Breast epithelium (tissue), 3 donors: ENCODE results near the gene NKD2.

Experiments
- CTCF ChIP-seq, 3 donors: fragments of 450-650 bp; IDR thresholded peaks; one replicate each; pipeline ENCODE4 v1.5.1; 2016 to 2017; ENCODE audit warnings: antibody characterized with exemption in 3 of 3, mild to moderate bottlenecking in 3 of 3, moderate library complexity in 3 of 3
- POLR2A ChIP-seq: fragments of 450-650 bp; IDR thresholded peaks from one replicate; pipeline ENCODE4 v1.6.1; 2016; ENCODE audit warnings: antibody characterized with exemption, mild to moderate bottlenecking, moderate library complexity

GRCh38 chr5:966941-967340 is 41.7 kb upstream of the NKD2 start:
- TF ChIP-seq CTCF (IDR thresholded peaks at IDR 0.05) (no peak), POLR2A (no peak)
